Neuronal stem cell (in vitro differentiated cells): ENCODE data around the gene FADS3.
"Not testable (repeated sequence)": the region's sequence is repeated elsewhere in the genome, so short reads cannot be mapped to it uniquely, and the experiment has no call there.

Experiments
- DNase-seq: peaks from one replicate; pipeline ENCODE4 v3.0.0-alpha.2; 2013; ENCODE audit warnings: low spot score
- H2AFZ ChIP-seq: one replicate; pipeline ENCODE4 v1.6.1; 2013; ENCODE audit warnings: mild to moderate bottlenecking, low read length, inconsistent platforms
- H2AK5ac ChIP-seq: 2 replicates; pipeline ENCODE4 v1.6.1; 2013; ENCODE audit warnings: low read depth, mild to moderate bottlenecking, inconsistent platforms, low read length, moderate library complexity, mixed read lengths
- H2BK120ac ChIP-seq: 2 replicates; pipeline ENCODE4 v1.6.1; 2013; ENCODE audit warnings: low read depth, mild to moderate bottlenecking, inconsistent platforms, low read length, moderate library complexity, mixed read lengths
- H2BK12ac ChIP-seq: one replicate; pipeline ENCODE4 v1.6.1; 2013; ENCODE audit warnings: low read length, inconsistent platforms
- H2BK15ac ChIP-seq: 2 replicates; pipeline ENCODE4 v1.6.1; 2013; ENCODE audit warnings: mild to moderate bottlenecking, low read length, inconsistent platforms, mixed read lengths
- H2BK5ac ChIP-seq: one replicate; pipeline ENCODE4 v1.6.1; 2013; ENCODE audit warnings: inconsistent platforms, mild to moderate bottlenecking, low read length, moderate library complexity
- H3K14ac ChIP-seq: one replicate; pipeline ENCODE4 v1.6.1; 2013; ENCODE audit warnings: low read length, inconsistent platforms
- H3K18ac ChIP-seq: 2 replicates; pipeline ENCODE4 v1.6.1; 2013; ENCODE audit warnings: low read length, inconsistent platforms
- H3K23ac ChIP-seq: 2 replicates; pipeline ENCODE4 v1.6.1; 2013; ENCODE audit warnings: low read depth, mild to moderate bottlenecking, mixed read lengths, low read length, inconsistent platforms; ENCODE audit not compliant: poor library complexity
- H3K27ac ChIP-seq: replicated peaks from 3 replicates; pipeline ENCODE4 v1.5.1; 2013; ENCODE audit warnings: low read length, inconsistent platforms
- H3K27me3 ChIP-seq, 3 experiments: 2 replicates each; pipeline ENCODE4 v1.6.1; 2013; ENCODE audit warnings: low read length in 3 of 3, mild to moderate bottlenecking in 2 of 3, inconsistent platforms in 1 of 3, low read depth in 1 of 3, mixed read lengths in 1 of 3, moderate library complexity in 1 of 3; ENCODE audit not compliant: control insufficient read depth in 3 of 3, insufficient read depth in 3 of 3
- H3K36me3 ChIP-seq, 2 donors: replicated peaks in 1 of 2; 2 replicates each; pipeline ENCODE4 v1.6.1; 2013; ENCODE audit warnings: low read length in 2 of 2; ENCODE audit not compliant: control insufficient read depth in 2 of 2, insufficient read depth in 2 of 2
- H3K4ac ChIP-seq: 2 replicates; pipeline ENCODE4 v1.6.1; 2013; ENCODE audit warnings: inconsistent platforms, mild to moderate bottlenecking, low read length, moderate library complexity
- H3K4me1 ChIP-seq, 2 donors: 1 replicate in 1 of 2; 2 replicates in 1 of 2; pipeline ENCODE4 v1.6.1; 2013; ENCODE audit warnings: low read length in 2 of 2, low read depth in 1 of 2; ENCODE audit not compliant: control insufficient read depth in 2 of 2, insufficient read depth in 1 of 2
- H3K4me2 ChIP-seq: one replicate; pipeline ENCODE4 v1.6.1; 2013; ENCODE audit warnings: mild to moderate bottlenecking, low read length, inconsistent platforms; ENCODE audit not compliant: insufficient read depth, poor library complexity, severe bottlenecking
- H3K4me3 ChIP-seq, 2 donors: 2 replicates each; pipeline ENCODE4 v1.5.1; 2013; ENCODE audit warnings: low read length in 2 of 2, mild to moderate bottlenecking in 2 of 2, inconsistent platforms in 1 of 2, moderate library complexity in 1 of 2
- H3K79me1 ChIP-seq: one replicate; pipeline ENCODE4 v1.6.1; 2013; ENCODE audit warnings: low read depth, mild to moderate bottlenecking, inconsistent platforms, low read length, moderate library complexity
- H3K9ac ChIP-seq: one replicate; pipeline ENCODE4 v1.6.1; 2013; ENCODE audit warnings: mild to moderate bottlenecking, low read depth, low read length, inconsistent platforms; ENCODE audit not compliant: poor library complexity
- H3K9me3 ChIP-seq, 2 donors: replicated peaks in 1 of 2; 2 replicates each; pipeline versions ENCODE3 to v1.6.1; 2013; ENCODE audit warnings: low read length in 2 of 2, mild to moderate bottlenecking in 2 of 2, inconsistent platforms in 1 of 2, low read depth in 1 of 2, mixed read lengths in 1 of 2, moderate library complexity in 1 of 2; ENCODE audit not compliant: control insufficient read depth in 2 of 2, insufficient read depth in 1 of 2
- H4K8ac ChIP-seq: one replicate; pipeline ENCODE4 v1.6.1; 2013; ENCODE audit warnings: low read depth, mild to moderate bottlenecking, inconsistent platforms, low read length, moderate library complexity
- H4K91ac ChIP-seq: one replicate; pipeline ENCODE4 v1.6.1; 2013; ENCODE audit warnings: low read length, low read depth, mild to moderate bottlenecking, inconsistent platforms; ENCODE audit not compliant: poor library complexity
- WGBS, 2 donors: extraction: QIAGEN DNeasy Blood & Tissue Kit; methylation state at CpG; one replicate each; pipeline ENCODE4 v1.1.7; 2013; ENCODE audit warnings: missing lambda C conversion rate in 2 of 2, mixed read lengths in 1 of 2; ENCODE audit not compliant: insufficient read length in 2 of 2, insufficient replicate concordance in 1 of 2; ENCODE audit errors: extremely low coverage in 2 of 2; 5-methylcytosine and 5-hydroxymethylcytosine counted together

The FADS3 gene

GRCh38 chr11:61882879-61883278 lies 8.5 kb downstream of the FADS3 start:
- H3K4me1 ChIP-seq = peaks cover 1 to 9% of the 10 kb centered on the region in 2 donors
- no CpG with 5 or more reads among the region's 6 CpGs for WGBS, 2 donors
- no peaks in the 10 kb centered on the region for H3K36me3 ChIP-seq
- no peak overlapping the region for H3K4me3 ChIP-seq
- no peak overlapping the region for H2BK5ac ChIP-seq
- no peak overlapping the region for H4K91ac ChIP-seq
- peaks cover 2 to 9% of the 10 kb centered on the region in 2 donors for H3K9me3 ChIP-seq
- no peak overlapping the region for H2BK15ac ChIP-seq
- no peak overlapping the region for H3K23ac ChIP-seq
- H3K9ac ChIP-seq = no peak overlapping the region
- no peak overlapping the region for H2AFZ ChIP-seq
- no peak overlapping the region for H3K27ac ChIP-seq
- H3K79me1 ChIP-seq = no peaks in the 10 kb centered on the region
- H2BK12ac ChIP-seq = no peak overlapping the region
- H3K4me2 ChIP-seq = no peak overlapping the region
- H4K8ac ChIP-seq = no peak overlapping the region
- H2AK5ac ChIP-seq = no peak overlapping the region
- H3K18ac ChIP-seq = no peak overlapping the region
- no peak overlapping the region for H3K14ac ChIP-seq
- no peak for DNase-seq
- H2BK120ac ChIP-seq = no peak overlapping the region
- H3K27me3 ChIP-seq = no peaks in the 10 kb centered on the region
- H3K4ac ChIP-seq = no peak overlapping the region

GRCh38 chr11:61882267-61882666 lies 9.1 kb downstream of the FADS3 start:
- not testable (repeated sequence) for DNase-seq, H2BK12ac ChIP-seq, H3K27me3 ChIP-seq, H2AFZ ChIP-seq, H3K4ac ChIP-seq, H2AK5ac ChIP-seq, H2BK5ac ChIP-seq, H3K14ac ChIP-seq, H3K9me3 ChIP-seq, H2BK15ac ChIP-seq, H4K91ac ChIP-seq, H3K36me3 ChIP-seq, H3K18ac ChIP-seq, H3K27ac ChIP-seq, H3K23ac ChIP-seq, H3K9ac ChIP-seq, H3K4me1 ChIP-seq, H2BK120ac ChIP-seq, H3K4me2 ChIP-seq, H3K79me1 ChIP-seq, H3K4me3 ChIP-seq, H4K8ac ChIP-seq
- no CpG with 5 or more reads among the region's 3 CpGs for WGBS, 2 donors

GRCh38 chr11:61881397-61881796 lies 9.9 kb downstream of the FADS3 start:
- Histone ChIP-seq H3K27ac (no peak overlapping the region), H4K8ac (no peak overlapping the region), H3K4me2 (no peak overlapping the region), H2AFZ (peak overlapping the region; percentile 26), H2AK5ac (no peak overlapping the region), H3K9ac (no peak overlapping the region), H2BK15ac (no peak overlapping the region), H3K9me3 (peaks cover 0 to under 1% of the 10 kb centered on the region in 2 donors), H2BK12ac (no peak overlapping the region), H3K4ac (no peak overlapping the region), H4K91ac (no peak overlapping the region), H3K27me3 (no peaks in the 10 kb centered on the region), H3K18ac (no peak overlapping the region), H3K79me1 (peaks cover 3% of the 10 kb centered on the region), H3K14ac (no peak overlapping the region), H3K4me3 (no peak overlapping the region), H3K36me3 (no peaks in the 10 kb centered on the region), H2BK120ac (no peak overlapping the region), H3K4me1 (peaks cover 1 to 9% of the 10 kb centered on the region in 2 donors), H3K23ac (no peak overlapping the region), H2BK5ac (no peak overlapping the region)
- no peak for DNase-seq
- WGBS, 2 donors = no CpG with 5 or more reads among the region's 3 CpGs

GRCh38 chr11:61880454-61880853 lies 10.9 kb downstream of the FADS3 start:
- Histone ChIP-seq H3K4me1 (peaks cover 1 to 9% of the 10 kb centered on the region in 2 donors), H3K4ac (no peak overlapping the region), H2BK12ac (no peak overlapping the region), H3K27ac (no peak overlapping the region), H3K23ac (no peak overlapping the region), H2BK15ac (no peak overlapping the region), H2BK5ac (no peak overlapping the region), H3K27me3 (no peaks in the 10 kb centered on the region), H3K36me3 (no peaks in the 10 kb centered on the region), H2AFZ (no peak overlapping the region), H4K8ac (no peak overlapping the region), H3K9me3 (no peaks in the 10 kb centered on the region), H4K91ac (no peak overlapping the region), H3K9ac (no peak overlapping the region), H3K18ac (no peak overlapping the region), H3K79me1 (peaks cover 6% of the 10 kb centered on the region), H3K4me2 (no peak overlapping the region), H3K4me3 (no peak overlapping the region), H3K14ac (no peak overlapping the region), H2BK120ac (no peak overlapping the region), H2AK5ac (no peak overlapping the region)
- WGBS, 2 donors = no CpG with 5 or more reads among the region's 6 CpGs
- DNase-seq = no peak
